A549 (cell line): ENCODE measurements around the gene SIM2. TPM values are rescaled to one million over a fixed set of nuclear protein-coding genes. Genes with fewer than 3 reads are reported as not detected.

Experiments used
- ATAC-seq, 2 experiments: fragments of 200-7000 bp in 1 of 2; fragments of >200 bp in 1 of 2; cut with Nextera tagmentation in 1 of 2; cut with Tn5 transposase in 1 of 2; 3 replicates each; pipeline versions ENCODE4 v1.8.0 to v1.9.1; 2018 to 2020; ENCODE audit warnings: mild to moderate bottlenecking in 1 of 2, moderate library complexity in 1 of 2
- CTCF ChIA-PET: fragments of 300-600 bp; sonication (Branson Sonifier 250); formaldehyde crosslinking; extraction: SDS; loops from one replicate; lab custom pipeline; 2021; ENCODE audit warnings: antibody characterized with exemption, inconsistent platforms; lab: Yijun Ruan, JAX
- POLR2A ChIA-PET: fragments of 350-600 bp; formaldehyde crosslinking; extraction: SDS; loops from one replicate; lab custom pipeline; 2021; ENCODE audit warnings: antibody characterized with exemption, inconsistent platforms; lab: Yijun Ruan, JAX
- DNase-seq, 2 experiments: peaks; one replicate each; pipeline versions ENCODE4 v3.0.0 to v3.0.0-alpha.2; 2011 to 2016; ENCODE audit warnings: low read depth in 1 of 2, low spot score in 1 of 2
- FAIRE-seq: peaks from 2 replicates; lab custom pipeline; 2011; peaks lifted over from hg19 to GRCh38; lab: Jason Lieb, UNC
- H3K27ac ChIP-seq, 2 experiments: fragments of >200 bp; sonication (Bioruptor Twin); formaldehyde crosslinking; 3 replicates each; pipeline ENCODE4 v1.5.1; 2016 to 2017
- H3K4me1 ChIP-seq: fragments of >200 bp; sonication (Bioruptor Twin); formaldehyde crosslinking; 3 replicates; pipeline ENCODE4 v1.6.1; 2016
- H3K4me2 ChIP-seq: fragments of >200 bp; sonication (Bioruptor Twin); formaldehyde crosslinking; 3 replicates; pipeline ENCODE4 v1.6.1; 2016
- H3K4me3 ChIP-seq: fragments of >200 bp; sonication (Bioruptor Twin); formaldehyde crosslinking; 3 replicates; pipeline ENCODE4 v1.5.1; 2016
- H3K9me3 ChIP-seq: fragments of >200 bp; sonication (Bioruptor Twin); formaldehyde crosslinking; 3 replicates; pipeline ENCODE4 v1.6.1; 2016
- BHLHE40 ChIP-seq: IDR thresholded peaks from 2 replicates; pipeline ENCODE4 v1.6.1; 2012; ENCODE audit warnings: low read depth, low read length, inconsistent platforms
- CHD2 ChIP-seq: fragments of 150-350 bp; IDR thresholded peaks from 2 replicates; pipeline ENCODE4 v1.6.1; 2014; ENCODE audit warnings: low read length; ENCODE audit not compliant: partially characterized antibody
- ESRRA ChIP-seq: fragments of 150-350 bp; IDR thresholded peaks from 2 replicates; pipeline ENCODE4 v1.6.1; 2014; ENCODE audit warnings: mild to moderate bottlenecking, low read length, borderline replicate concordance
- FOSB ChIP-seq: fragments of 250-450 bp; sonication (Bioruptor Pico); IDR thresholded peaks from 2 replicates; pipeline ENCODE4 v1.5.0; 2020; ENCODE audit warnings: mild to moderate bottlenecking, moderate library complexity
- JUNB ChIP-seq: fragments of >200 bp; sonication (Bioruptor Twin); formaldehyde crosslinking; IDR thresholded peaks from 2 replicates; pipeline ENCODE4 v1.6.1; 2016
- KDM5A ChIP-seq: fragments of 200-600 bp; sonication (generic); IDR thresholded peaks from 2 replicates; pipeline ENCODE4 v1.6.1; 2016; ENCODE audit warnings: antibody characterized with exemption, mild to moderate bottlenecking
- MYC ChIP-seq: IDR thresholded peaks from 2 replicates; pipeline ENCODE4 v1.6.1; 2012; ENCODE audit warnings: mild to moderate bottlenecking, inconsistent platforms, low read length, improper control_type of control experiment, borderline replicate concordance
- PHF8 ChIP-seq: fragments of 200-600 bp; sonication (generic); IDR thresholded peaks from 2 replicates; pipeline ENCODE4 v1.6.1; 2016; ENCODE audit warnings: low read depth, mild to moderate bottlenecking, antibody characterized with exemption, moderate library complexity, borderline replicate concordance
- ZNF302 ChIP-seq: fragments of 250-450 bp; sonication (Bioruptor Pico); IDR thresholded peaks from 2 replicates; pipeline ENCODE4 v1.9.0; 2021; ENCODE audit warnings: inconsistent platforms, mild to moderate bottlenecking, moderate library complexity
- ZSCAN20 ChIP-seq: fragments of 250-450 bp; sonication (Bioruptor Pico); IDR thresholded peaks from 2 replicates; pipeline ENCODE4 v1.8.0; 2022; ENCODE audit warnings: mild to moderate bottlenecking, moderate library complexity
- WGBS: methylation state at CpG from one replicate; pipeline ENCODE4 v1.1.6; 2017; ENCODE audit errors: missing lambda C conversion rate; 5-methylcytosine and 5-hydroxymethylcytosine counted together
- polyA plus RNA-seq, 4 experiments: library from polyadenylated mRNA; depleted of rRNA in 3 of 4; stranded (reverse); fragments of >200 nt; fragmentation: RNase III in 1 of 4; extraction: RNeasy Plus Mini Kit Qiagen cat#74134 plus additional on column Dnase treatment in 1 of 4; gene quantifications; 2 replicates in 3 of 4; 3 replicates in 1 of 4; pipeline ENCODE4 v1.2.3, GENCODE V29; 2011 to 2017
- TF ChIP-seq, protein P1 (sequence below): fragments of >200 bp; sonication (Bioruptor Twin); formaldehyde crosslinking; IDR thresholded peaks from 3 replicates; pipeline ENCODE4 v1.6.1; 2016
- TF ChIP-seq, protein P2 (sequence below): fragments of >200 bp; sonication (Bioruptor Twin); formaldehyde crosslinking; IDR thresholded peaks from 3 replicates; pipeline ENCODE4 v1.5.1; 2016
- TF ChIP-seq, protein P3 (sequence below): fragments of 250-450 bp; sonication (Bioruptor Pico); IDR thresholded peaks from 2 replicates; pipeline ENCODE4 v1.5.0; 2021; ENCODE audit warnings: mild to moderate bottlenecking, moderate library complexity, borderline replicate concordance

The SIM2 gene
- polyA plus RNA-seq, 2 of the 4 experiments (the other 2 are of a cell fraction) = 12.6 to 13.4 TPM

DNA sequence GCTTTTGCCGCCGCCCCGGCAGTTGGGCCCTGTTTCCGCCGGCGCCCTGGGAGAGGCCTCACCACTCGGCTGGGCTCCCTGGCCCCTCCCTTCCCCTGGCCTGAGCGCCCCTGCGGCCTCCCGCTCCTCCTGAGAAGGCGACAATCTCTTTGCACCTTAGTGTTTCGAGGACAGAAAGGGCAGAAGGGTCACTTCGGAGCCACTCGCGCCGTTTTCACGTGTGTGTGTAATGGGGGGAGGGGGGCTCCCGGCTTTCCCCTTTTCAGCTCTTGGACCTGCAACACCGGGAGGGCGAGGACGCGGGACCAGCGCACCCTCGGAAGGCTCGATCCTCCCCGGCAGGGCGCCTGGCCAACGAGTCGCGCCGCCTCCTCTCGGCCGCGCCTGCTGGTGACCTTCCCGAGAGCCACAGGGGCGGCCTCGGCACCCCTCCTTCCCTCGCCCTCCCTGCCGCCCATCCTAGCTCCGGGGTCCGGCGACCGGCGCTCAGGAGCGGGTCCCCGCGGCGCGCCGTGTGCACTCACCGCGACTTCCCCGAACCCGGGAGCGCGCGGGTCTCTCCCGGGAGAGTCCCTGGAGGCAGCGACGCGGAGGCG is 432 bp upstream of the SIM2 start (continued):
- TF ChIP-seq, protein P1, sequence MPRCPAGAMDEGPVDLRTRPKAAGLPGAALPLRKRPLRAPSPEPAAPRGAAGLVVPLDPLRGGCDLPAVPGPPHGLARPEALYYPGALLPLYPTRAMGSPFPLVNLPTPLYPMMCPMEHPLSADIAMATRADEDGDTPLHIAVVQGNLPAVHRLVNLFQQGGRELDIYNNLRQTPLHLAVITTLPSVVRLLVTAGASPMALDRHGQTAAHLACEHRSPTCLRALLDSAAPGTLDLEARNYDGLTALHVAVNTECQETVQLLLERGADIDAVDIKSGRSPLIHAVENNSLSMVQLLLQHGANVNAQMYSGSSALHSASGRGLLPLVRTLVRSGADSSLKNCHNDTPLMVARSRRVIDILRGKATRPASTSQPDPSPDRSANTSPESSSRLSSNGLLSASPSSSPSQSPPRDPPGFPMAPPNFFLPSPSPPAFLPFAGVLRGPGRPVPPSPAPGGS = peak; percentile 27; the same call in 1 of the 3 replicates
- no peak for TF ChIP-seq JUNB
- no peak; the same call in 1 of the 2 replicates for TF ChIP-seq PHF8
- TF ChIP-seq, protein P2, sequence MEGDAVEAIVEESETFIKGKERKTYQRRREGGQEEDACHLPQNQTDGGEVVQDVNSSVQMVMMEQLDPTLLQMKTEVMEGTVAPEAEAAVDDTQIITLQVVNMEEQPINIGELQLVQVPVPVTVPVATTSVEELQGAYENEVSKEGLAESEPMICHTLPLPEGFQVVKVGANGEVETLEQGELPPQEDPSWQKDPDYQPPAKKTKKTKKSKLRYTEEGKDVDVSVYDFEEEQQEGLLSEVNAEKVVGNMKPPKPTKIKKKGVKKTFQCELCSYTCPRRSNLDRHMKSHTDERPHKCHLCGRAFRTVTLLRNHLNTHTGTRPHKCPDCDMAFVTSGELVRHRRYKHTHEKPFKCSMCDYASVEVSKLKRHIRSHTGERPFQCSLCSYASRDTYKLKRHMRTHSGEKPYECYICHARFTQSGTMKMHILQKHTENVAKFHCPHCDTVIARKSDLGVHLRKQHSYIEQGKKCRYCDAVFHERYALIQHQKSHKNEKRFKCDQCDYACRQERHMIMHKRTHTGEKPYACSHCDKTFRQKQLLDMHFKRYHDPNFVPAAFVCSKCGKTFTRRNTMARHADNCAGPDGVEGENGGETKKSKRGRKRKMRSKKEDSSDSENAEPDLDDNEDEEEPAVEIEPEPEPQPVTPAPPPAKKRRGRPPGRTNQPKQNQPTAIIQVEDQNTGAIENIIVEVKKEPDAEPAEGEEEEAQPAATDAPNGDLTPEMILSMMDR = no peak
- no peak for TF ChIP-seq MYC
- TF ChIP-seq ZSCAN20 = no peak
- TF ChIP-seq CHD2 = no peak

GRCh38 chr21:36699546-36700294 is 805 bp downstream of the SIM2 start:
- 0% methylated on average over 7 of the region's 67 CpGs for WGBS
- TF ChIP-seq KDM5A = no peak
- TF ChIP-seq PHF8 = 0 out of 2 replicates have a peak, but pooled peaks have one; percentile 19
- no peak for TF ChIP-seq FOSB (CRISPR knock-in tag)
- H3K27ac ChIP-seq = peak overlapping the region; percentile 73 to 96
- peak overlapping the region; percentile 70 for H3K4me2 ChIP-seq
- ChIA-PET CTCF (interaction anchor here (0.6 to 1.2 kb wide), 4 partner anchors 69 to 214 kb away, joined by 3 read pairs; no protein-coding TSS in a partner anchor), POLR2A (interaction anchor here (0.6 to 0.9 kb wide), 2 partner anchors 69 to 1811 kb away, joined by 3 read pairs; no protein-coding TSS in a partner anchor)
- ATAC-seq = 0 out of 6 replicates have a peak, but pooled peaks of 1 of the 2 experiments have one; percentile 4
- no peak for FAIRE-seq
- no peaks in the 10 kb centered on the region for H3K9me3 ChIP-seq
- H3K4me3 ChIP-seq = peak overlapping the region; percentile 61
- DNase-seq = no peak
- peaks cover 24% of the 10 kb centered on the region; the same call in 1 of the 3 replicates for H3K4me1 ChIP-seq

DNA sequence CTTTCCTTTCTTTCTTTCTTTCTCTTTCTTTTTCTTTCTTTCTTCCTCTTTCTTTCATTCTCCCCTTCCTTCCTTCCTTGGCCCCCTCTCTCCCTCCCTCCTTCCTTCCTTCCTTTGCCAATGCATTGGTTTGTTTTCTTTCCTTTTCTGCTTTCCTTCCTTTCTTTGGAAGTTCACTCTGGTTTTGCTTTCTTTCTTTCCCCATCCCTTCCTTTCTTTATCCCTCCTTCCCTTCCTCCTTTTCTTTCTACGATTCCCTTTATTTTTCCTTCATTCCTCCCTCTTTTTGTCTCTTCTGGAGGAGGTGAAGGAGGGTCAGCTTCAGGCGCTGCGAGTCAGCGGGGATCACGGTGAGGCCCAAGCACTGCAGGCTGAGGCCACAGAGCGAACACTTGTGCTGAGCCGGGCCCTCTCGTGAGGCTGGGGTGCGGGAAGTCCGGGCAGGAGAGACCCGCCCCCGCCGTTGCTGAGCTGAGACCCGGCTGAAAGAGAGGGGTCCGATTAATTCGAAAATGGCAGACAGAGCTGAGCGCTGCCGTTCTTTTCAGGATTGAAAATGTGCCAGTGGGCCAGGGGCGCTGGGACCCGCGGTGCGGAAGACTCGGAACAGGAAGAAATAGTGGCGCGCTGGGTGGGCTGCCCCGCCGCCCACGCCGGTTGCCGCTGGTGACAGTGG is 1.5 kb downstream of the SIM2 start:
- Histone ChIP-seq H3K27ac (peak overlapping the region; percentile 73 to 96), H3K4me2 (peak overlapping the region; percentile 70), H3K4me1 (peaks cover 24% of the 10 kb centered on the region; the same call in 1 of the 3 replicates), H3K9me3 (no peaks in the 10 kb centered on the region), H3K4me3 (peak overlapping the region; percentile 61)
- ChIA-PET CTCF (interaction anchor here (0.7 to 1.2 kb wide), 3 partner anchors 41 to 210 kb away, joined by 3 read pairs; no protein-coding TSS in a partner anchor), POLR2A (interaction anchor here (0.6 to 0.9 kb wide), 2 partner anchors 70 to 1812 kb away, joined by 3 read pairs; no protein-coding TSS in a partner anchor)
- WGBS = 57% methylated on average over 25 of the region's 30 CpGs
- FAIRE-seq (no peak), DNase-seq (no peak), ATAC-seq (no peak)
- no peak for TF ChIP-seq BHLHE40
- no peak for TF ChIP-seq ESRRA

- WGBS = 88% methylated on average over 32 of the region's 65 CpGs
- POLR2A ChIA-PET = no interaction called here
- H3K27ac ChIP-seq = peak overlapping the region; percentile 73 to 96; a peak in 5 of 6 replicates
- peak overlapping the region; percentile 70 for H3K4me2 ChIP-seq
- DNase-seq (no peak), FAIRE-seq (no peak), ATAC-seq (no peak)
- H3K9me3 ChIP-seq = no peaks in the 10 kb centered on the region
- no peak for TF ChIP-seq ZNF302
- TF ChIP-seq, protein P3, sequence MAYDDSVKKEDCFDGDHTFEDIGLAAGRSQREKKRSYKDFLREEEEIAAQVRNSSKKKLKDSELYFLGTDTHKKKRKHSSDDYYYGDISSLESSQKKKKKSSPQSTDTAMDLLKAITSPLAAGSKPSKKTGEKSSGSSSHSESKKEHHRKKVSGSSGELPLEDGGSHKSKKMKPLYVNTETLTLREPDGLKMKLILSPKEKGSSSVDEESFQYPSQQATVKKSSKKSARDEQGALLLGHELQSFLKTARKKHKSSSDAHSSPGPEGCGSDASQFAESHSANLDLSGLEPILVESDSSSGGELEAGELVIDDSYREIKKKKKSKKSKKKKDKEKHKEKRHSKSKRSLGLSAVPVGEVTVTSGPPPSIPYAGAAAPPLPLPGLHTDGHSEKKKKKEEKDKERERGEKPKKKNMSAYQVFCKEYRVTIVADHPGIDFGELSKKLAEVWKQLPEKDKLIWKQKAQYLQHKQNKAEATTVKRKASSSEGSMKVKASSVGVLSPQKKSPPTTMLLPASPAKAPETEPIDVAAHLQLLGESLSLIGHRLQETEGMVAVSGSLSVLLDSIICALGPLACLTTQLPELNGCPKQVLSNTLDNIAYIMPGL = no peak
- H3K4me1 ChIP-seq = peaks cover 24% of the 10 kb centered on the region; the same call in 1 of the 3 replicates
- peak overlapping the region; percentile 61 for H3K4me3 ChIP-seq
- CTCF ChIA-PET = interaction anchor here (0.7 to 1.5 kb wide), 5 partner anchors 10 to 209 kb away, joined by 3 to 4 read pairs (median 3); no protein-coding TSS in a partner anchor
Observed at GRCh38 chr21:36700971-36701755, 2.2 kb downstream of the SIM2 start.
